Stomach (tissue), 4 donors: ENCODE measurements around the gene CRISPLD2.

Experiments used
- EP300 ChIP-seq: sonication (generic); formaldehyde crosslinking; IDR thresholded peaks from one replicate; pipeline ENCODE4 v1.6.1; 2017; ENCODE audit warnings: antibody characterized with exemption
- POLR2A ChIP-seq, 4 donors: fragments of 450-650 bp; IDR thresholded peaks; one replicate each; pipeline ENCODE4 v1.6.1; 2016; ENCODE audit warnings: antibody characterized with exemption in 4 of 4, control low read depth in 2 of 4, mild to moderate bottlenecking in 1 of 4, moderate library complexity in 1 of 4

DNA sequence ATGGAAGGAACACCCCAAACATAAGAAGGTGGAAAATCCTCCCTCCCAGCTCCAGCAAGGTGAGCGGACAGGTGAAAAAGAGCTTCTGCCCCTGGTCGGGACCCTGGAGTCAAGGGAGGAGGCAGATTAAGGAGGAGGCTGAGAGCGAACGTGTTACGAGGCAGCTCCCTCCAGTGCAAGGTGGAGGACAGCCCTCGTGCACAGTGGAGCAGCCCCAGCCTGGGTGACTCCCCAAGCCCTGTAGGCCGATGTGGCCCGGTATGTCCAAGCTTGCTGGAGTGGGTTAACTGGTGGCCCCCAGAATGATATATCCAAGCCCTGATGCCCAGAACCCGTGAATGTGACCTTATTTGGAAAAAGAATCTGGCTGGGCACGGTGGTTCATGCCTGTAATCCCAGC is 15.5 kb upstream of the CRISPLD2 start:
- TF ChIP-seq EP300 = no peak
- no peak for TF ChIP-seq POLR2A (IDR thresholded peaks at IDR 0.05)
